HG03060 (cell line): ENCODE measurements around the gene CHML.

Experiments used
- ATAC-seq: cut with Tn5 transposase; IDR thresholded peaks from one replicate; pipeline ENCODE4 v1.9.1; 2021; ENCODE audit warnings: low read depth, moderate number of reproducible peaks; ENCODE audit not compliant: unreplicated experiment

Gene CHML

GRCh38 chr1:241592273-241592958 is 47.8 kb downstream of the CHML start:
- ATAC-seq, result peak; percentile 48

GRCh38 chr1:241591736-241592135 is 48.4 kb downstream of the CHML start:
- no peak for ATAC-seq

DNA sequence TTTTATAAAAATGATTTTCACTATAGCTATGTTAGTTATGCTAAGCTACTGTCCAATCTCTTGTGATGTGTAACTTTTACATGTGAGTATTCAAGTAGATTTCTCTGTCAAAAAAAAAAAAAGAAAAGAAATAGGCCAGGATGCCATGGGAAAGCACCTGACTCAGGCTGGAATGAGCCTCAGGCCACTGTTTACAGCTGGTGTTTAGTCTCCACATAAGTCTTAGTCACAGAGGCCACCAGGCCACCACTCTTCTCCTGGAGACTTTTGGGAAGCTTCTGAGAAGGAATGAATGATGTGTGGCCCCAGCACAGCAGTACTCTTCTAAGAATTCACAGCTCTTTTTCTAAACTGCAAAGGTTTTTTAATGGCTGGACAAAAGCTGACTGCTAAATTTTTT is 48.9 kb downstream of the CHML start:
- no peak for ATAC-seq

DNA sequence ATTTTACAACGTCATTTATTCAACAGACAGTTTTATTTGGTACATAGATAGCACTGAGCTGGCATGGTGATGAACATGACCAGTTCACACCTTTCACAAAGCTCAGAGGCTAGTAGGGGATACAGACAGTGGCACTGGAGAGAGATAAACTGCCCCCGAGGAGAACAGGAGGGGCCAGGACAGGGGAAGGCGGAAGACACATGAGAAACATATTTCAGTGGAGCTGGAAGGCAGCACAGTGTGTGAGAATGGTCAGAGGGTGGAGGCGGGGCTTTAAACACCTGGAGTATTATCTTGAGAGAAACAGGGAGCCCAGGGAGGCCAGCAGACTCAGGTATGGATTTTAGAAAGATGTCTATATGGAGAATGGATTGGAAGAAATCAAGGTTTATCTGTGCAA is 49.5 kb downstream of the CHML start:
- no peak for ATAC-seq
